Measurements from ENCODE around the gene CHST2.

The CHST2 gene

GRCh38 chr3:143084856-143085731 lies 34.5 kb upstream of the CHST2 start:
- Histone ChIP-seq H3K9ac (ENCODE audit: low read length) (no peak overlapping the region), H3K4me1 (ENCODE audit: control insufficient read depth, insufficient read depth, low read length) (no peaks in the 10 kb centered on the region), H3K36me3 (ENCODE audit: control insufficient read depth, insufficient read depth, low read length) (no peaks in the 10 kb centered on the region), H3K4me3 (ENCODE audit: low read length) (no peak overlapping the region), H3K27me3 (ENCODE audit: control insufficient read depth, insufficient read depth, low read length) (no peaks in the 10 kb centered on the region), H3K9me3 (ENCODE audit: control insufficient read depth, low read length) (no peaks in the 10 kb centered on the region)

- no peaks in the 10 kb centered on the region for H3K27me3 ChIP-seq (ENCODE audit: control insufficient read depth, insufficient read depth, low read length)
- H3K36me3 ChIP-seq (ENCODE audit: control insufficient read depth, insufficient read depth, low read length): no peaks in the 10 kb centered on the region
- no peaks in the 10 kb centered on the region for H3K9me3 ChIP-seq (ENCODE audit: control insufficient read depth, low read length)
- no peak overlapping the region for H3K9ac ChIP-seq (ENCODE audit: low read length)
- H3K4me1 ChIP-seq (ENCODE audit: control insufficient read depth, insufficient read depth, low read length): no peaks in the 10 kb centered on the region
- no peak overlapping the region for H3K4me3 ChIP-seq (ENCODE audit: low read length)
Measured at GRCh38 chr3:143088835-143089234, 30.7 kb upstream of the CHST2 start.

GRCh38 chr3:143089965-143090364 lies 29.6 kb upstream of the CHST2 start:
- Histone ChIP-seq H3K9me3 (ENCODE audit: control insufficient read depth, low read length) (no peaks in the 10 kb centered on the region), H3K4me1 (ENCODE audit: control insufficient read depth, insufficient read depth, low read length) (no peaks in the 10 kb centered on the region), H3K9ac (ENCODE audit: low read length) (no peak overlapping the region), H3K27me3 (ENCODE audit: control insufficient read depth, insufficient read depth, low read length) (no peaks in the 10 kb centered on the region), H3K36me3 (ENCODE audit: control insufficient read depth, insufficient read depth, low read length) (no peaks in the 10 kb centered on the region), H3K4me3 (ENCODE audit: low read length) (no peak overlapping the region)

GRCh38 chr3:143090486-143090885 lies 29.1 kb upstream of the CHST2 start:
- Histone ChIP-seq H3K4me1 (ENCODE audit: control insufficient read depth, insufficient read depth, low read length) (no peaks in the 10 kb centered on the region), H3K36me3 (ENCODE audit: control insufficient read depth, insufficient read depth, low read length) (no peaks in the 10 kb centered on the region), H3K27me3 (ENCODE audit: control insufficient read depth, insufficient read depth, low read length) (no peaks in the 10 kb centered on the region), H3K4me3 (ENCODE audit: low read length) (no peak overlapping the region), H3K9me3 (ENCODE audit: control insufficient read depth, low read length) (no peaks in the 10 kb centered on the region), H3K9ac (ENCODE audit: low read length) (no peak overlapping the region)

GRCh38 chr3:143090976-143091837 lies 28.4 kb upstream of the CHST2 start:
- Histone ChIP-seq H3K9ac (ENCODE audit: low read length) (no peak overlapping the region), H3K9me3 (ENCODE audit: control insufficient read depth, low read length) (no peaks in the 10 kb centered on the region), H3K36me3 (ENCODE audit: control insufficient read depth, insufficient read depth, low read length) (no peaks in the 10 kb centered on the region), H3K4me1 (ENCODE audit: control insufficient read depth, insufficient read depth, low read length) (no peaks in the 10 kb centered on the region), H3K4me3 (ENCODE audit: low read length) (no peak overlapping the region), H3K27me3 (ENCODE audit: control insufficient read depth, insufficient read depth, low read length) (no peaks in the 10 kb centered on the region)

GRCh38 chr3:143092191-143092590 lies 27.4 kb upstream of the CHST2 start:
- no peak overlapping the region for H3K9ac ChIP-seq (ENCODE audit: low read length)
- H3K4me1 ChIP-seq (ENCODE audit: control insufficient read depth, insufficient read depth, low read length): no peaks in the 10 kb centered on the region
- no peaks in the 10 kb centered on the region for H3K9me3 ChIP-seq (ENCODE audit: control insufficient read depth, low read length)
- H3K27me3 ChIP-seq (ENCODE audit: control insufficient read depth, insufficient read depth, low read length): no peaks in the 10 kb centered on the region
- no peaks in the 10 kb centered on the region for H3K36me3 ChIP-seq (ENCODE audit: control insufficient read depth, insufficient read depth, low read length)
- H3K4me3 ChIP-seq (ENCODE audit: low read length): no peak overlapping the region

- Histone ChIP-seq H3K36me3 (ENCODE audit: control insufficient read depth, insufficient read depth, low read length) (no peaks in the 10 kb centered on the region), H3K27me3 (ENCODE audit: control insufficient read depth, insufficient read depth, low read length) (no peaks in the 10 kb centered on the region), H3K4me1 (ENCODE audit: control insufficient read depth, insufficient read depth, low read length) (no peaks in the 10 kb centered on the region), H3K4me3 (ENCODE audit: low read length) (no peak overlapping the region), H3K9ac (ENCODE audit: low read length) (no peak overlapping the region), H3K9me3 (ENCODE audit: control insufficient read depth, low read length) (no peaks in the 10 kb centered on the region)
Measured at GRCh38 chr3:143095813-143096212, 23.8 kb upstream of the CHST2 start.

GRCh38 chr3:143098032-143098764 lies 21.4 kb upstream of the CHST2 start:
- H3K9ac ChIP-seq (ENCODE audit: low read length): no peak overlapping the region
- H3K4me1 ChIP-seq (ENCODE audit: control insufficient read depth, insufficient read depth, low read length): no peaks in the 10 kb centered on the region
- no peak overlapping the region for H3K4me3 ChIP-seq (ENCODE audit: low read length)
- H3K9me3 ChIP-seq (ENCODE audit: control insufficient read depth, low read length): no peaks in the 10 kb centered on the region
- H3K36me3 ChIP-seq (ENCODE audit: control insufficient read depth, insufficient read depth, low read length): no peaks in the 10 kb centered on the region
- no peaks in the 10 kb centered on the region for H3K27me3 ChIP-seq (ENCODE audit: control insufficient read depth, insufficient read depth, low read length)

- no peaks in the 10 kb centered on the region for H3K36me3 ChIP-seq (ENCODE audit: control insufficient read depth, insufficient read depth, low read length)
- H3K9me3 ChIP-seq (ENCODE audit: control insufficient read depth, low read length): no peaks in the 10 kb centered on the region
- H3K4me3 ChIP-seq (ENCODE audit: low read length): no peak overlapping the region
- H3K4me1 ChIP-seq (ENCODE audit: control insufficient read depth, insufficient read depth, low read length): no peaks in the 10 kb centered on the region
- H3K9ac ChIP-seq (ENCODE audit: low read length): no peak overlapping the region
- no peaks in the 10 kb centered on the region for H3K27me3 ChIP-seq (ENCODE audit: control insufficient read depth, insufficient read depth, low read length)
Measured at GRCh38 chr3:143099210-143099609, 20.4 kb upstream of the CHST2 start.

GRCh38 chr3:143099690-143100089 lies 19.9 kb upstream of the CHST2 start:
- no peaks in the 10 kb centered on the region for H3K36me3 ChIP-seq (ENCODE audit: control insufficient read depth, insufficient read depth, low read length)
- H3K9ac ChIP-seq (ENCODE audit: low read length): no peak overlapping the region
- H3K4me3 ChIP-seq (ENCODE audit: low read length): no peak overlapping the region
- H3K27me3 ChIP-seq (ENCODE audit: control insufficient read depth, insufficient read depth, low read length): no peaks in the 10 kb centered on the region
- no peaks in the 10 kb centered on the region for H3K9me3 ChIP-seq (ENCODE audit: control insufficient read depth, low read length)
- H3K4me1 ChIP-seq (ENCODE audit: control insufficient read depth, insufficient read depth, low read length): no peaks in the 10 kb centered on the region

- Histone ChIP-seq H3K9ac (ENCODE audit: low read length) (no peak overlapping the region), H3K4me1 (ENCODE audit: control insufficient read depth, insufficient read depth, low read length) (no peaks in the 10 kb centered on the region), H3K4me3 (ENCODE audit: low read length) (no peak overlapping the region), H3K27me3 (ENCODE audit: control insufficient read depth, insufficient read depth, low read length) (no peaks in the 10 kb centered on the region), H3K9me3 (ENCODE audit: control insufficient read depth, low read length) (no peaks in the 10 kb centered on the region), H3K36me3 (ENCODE audit: control insufficient read depth, insufficient read depth, low read length) (no peaks in the 10 kb centered on the region)
Measured at GRCh38 chr3:143100451-143100850, 19.1 kb upstream of the CHST2 start.
